Measurements from ENCODE around the gene SPATA20. TPM values are rescaled to one million over a fixed set of nuclear protein-coding genes. Genes with fewer than 3 reads are reported as not detected.
A peak's percentile ranks its signal among the peaks of the same experiment; 100 is the strongest.

Gene SPATA20
- total RNA-seq, 1 donor from 2014 or later, result 52.3 TPM

GRCh38 chr17:50501054-50501453 lies 45.9 kb upstream of the SPATA20 start:
- CTCF ChIA-PET, result interaction anchor here (1.8 to 3.3 kb wide), 3 partner anchors 18 to 140 kb away, joined by 4 to 18 read pairs (median 11); no protein-coding TSS in a partner anchor
- no peaks in the 10 kb centered on the region for H3K4me1 Mint-ChIP-seq
- intact Hi-C loops (cut with micrococcal nuclease), result loop anchor here (1.0 kb wide), 2 partner anchors 19 to 139 kb away; no protein-coding TSS in a partner anchor
- H3K36me3 Mint-ChIP-seq (ENCODE audit: low read depth), result no peaks in the 10 kb centered on the region
- DNase-seq, result no peak
- H3K9me3 Mint-ChIP-seq, result no peaks in the 10 kb centered on the region
- H3K4me3 Mint-ChIP-seq, result no peak overlapping the region
- TF ChIP-seq CTCF (IDR thresholded peaks at IDR 0.05), result no peak
- H3K27me3 Mint-ChIP-seq, result peaks cover 2% of the 10 kb centered on the region
- H3K27ac Mint-ChIP-seq, result no peak overlapping the region
- POLR2A ChIA-PET, result no interaction called here
- ATAC-seq (ENCODE audit: low read depth), result no peak

- no peak for DNase-seq
- no peaks in the 10 kb centered on the region for H3K9me3 Mint-ChIP-seq
- H3K27ac Mint-ChIP-seq, result no peak overlapping the region
- no peaks in the 10 kb centered on the region for H3K4me1 Mint-ChIP-seq
- intact Hi-C loops (cut with micrococcal nuclease), result no loop called here
- no peaks in the 10 kb centered on the region for H3K27me3 Mint-ChIP-seq
- CTCF ChIA-PET, result interaction anchor here (0.8 to 3.3 kb wide), 3 partner anchors 10 to 141 kb away, joined by 3 to 18 read pairs (median 4); no protein-coding TSS in a partner anchor
- no peak for TF ChIP-seq CTCF (IDR thresholded peaks at IDR 0.05)
- H3K36me3 Mint-ChIP-seq (ENCODE audit: low read depth), result no peaks in the 10 kb centered on the region
- H3K4me3 Mint-ChIP-seq, result no peak overlapping the region
- ATAC-seq (ENCODE audit: low read depth), result no peak
- POLR2A ChIA-PET, result interaction anchor here (0.6 kb wide), 1 partner anchor 204 kb away, joined by 3 read pairs; no protein-coding TSS in a partner anchor
Measured at GRCh38 chr17:50502301-50502990, 44.5 kb upstream of the SPATA20 start.

GRCh38 chr17:50505591-50506130 lies 41.3 kb upstream of the SPATA20 start:
- intact Hi-C loops (cut with micrococcal nuclease), result no loop called here
- no peak overlapping the region for H3K4me3 Mint-ChIP-seq
- ChIA-PET CTCF (interaction anchor here (0.9 kb wide), 1 partner anchor 144 kb away, joined by 3 read pairs; no protein-coding TSS in a partner anchor), POLR2A (no interaction called here)
- DNase-seq, result no peak
- no peak for ATAC-seq (ENCODE audit: low read depth)
- no peak overlapping the region for H3K27ac Mint-ChIP-seq
- H3K4me1 Mint-ChIP-seq, result peaks cover 19% of the 10 kb centered on the region
- no peaks in the 10 kb centered on the region for H3K9me3 Mint-ChIP-seq
- TF ChIP-seq CTCF (IDR thresholded peaks at IDR 0.05), result no peak
- no peaks in the 10 kb centered on the region for H3K27me3 Mint-ChIP-seq
- H3K36me3 Mint-ChIP-seq (ENCODE audit: low read depth), result no peaks in the 10 kb centered on the region

- CTCF ChIA-PET, result interaction anchor here (1.2 kb wide), 1 partner anchor 22 kb away, joined by 3 read pairs; no protein-coding TSS in a partner anchor
- intact Hi-C loops (cut with micrococcal nuclease), result no loop called here
- H3K27ac Mint-ChIP-seq, result peak overlapping the region; percentile 30
- no peaks in the 10 kb centered on the region for H3K27me3 Mint-ChIP-seq
- peak overlapping the region; percentile 29 for H3K4me3 Mint-ChIP-seq
- TF ChIP-seq CTCF (IDR thresholded peaks at IDR 0.05), result no peak
- no peaks in the 10 kb centered on the region for H3K36me3 Mint-ChIP-seq (ENCODE audit: low read depth)
- POLR2A ChIA-PET, result interaction anchor here (0.8 to 1.2 kb wide), 2 partner anchors 11 to 359 kb away, joined by 3 read pairs; partner anchors contain the start of gene TOB1
- ATAC-seq (ENCODE audit: low read depth), result no peak
- peaks cover 25% of the 10 kb centered on the region for H3K4me1 Mint-ChIP-seq
- no peaks in the 10 kb centered on the region for H3K9me3 Mint-ChIP-seq
- no peak for DNase-seq
Measured at GRCh38 chr17:50506298-50506697, 40.7 kb upstream of the SPATA20 start.
